Osteocyte (in vitro differentiated cells): ENCODE data around the gene OBI1. TPM values are rescaled to one million over a fixed set of nuclear protein-coding genes. Genes with fewer than 3 reads are reported as not detected.
"Not testable (repeated sequence)": the region's sequence is repeated elsewhere in the genome, so short reads cannot be mapped to it uniquely, and the experiment has no call there.

Source experiments
- DNase-seq: peaks from one replicate; pipeline ENCODE4 v3.0.0; 2021; ENCODE audit warnings: mixed read lengths; ENCODE audit not compliant: unreplicated experiment; ENCODE audit errors: extremely low spot score
- H3K27ac Mint-ChIP-seq: one replicate; pipeline ENCODE4 v1.8.0; 2021; ENCODE audit warnings: mild to moderate bottlenecking, mixed read lengths; ENCODE audit not compliant: unreplicated experiment
- H3K27me3 Mint-ChIP-seq: one replicate; pipeline ENCODE4 v1.8.0; 2021; ENCODE audit warnings: mixed read lengths; ENCODE audit not compliant: unreplicated experiment
- H3K36me3 Mint-ChIP-seq: one replicate; pipeline ENCODE4 v1.8.0; 2021; ENCODE audit warnings: mixed read lengths; ENCODE audit not compliant: unreplicated experiment
- H3K4me1 Mint-ChIP-seq: one replicate; pipeline ENCODE4 v1.8.0; 2021; ENCODE audit warnings: mixed read lengths; ENCODE audit not compliant: unreplicated experiment
- H3K4me3 Mint-ChIP-seq: one replicate; pipeline ENCODE4 v1.8.0; 2021; ENCODE audit warnings: mild to moderate bottlenecking, moderate library complexity, mixed read lengths; ENCODE audit not compliant: unreplicated experiment
- H3K9me3 Mint-ChIP-seq: one replicate; pipeline ENCODE4 v1.8.0; 2021; ENCODE audit warnings: mixed read lengths; ENCODE audit not compliant: unreplicated experiment
- CTCF ChIP-seq: fragments of 200-600 bp; sonication (generic); IDR thresholded peaks from 2 replicates; pipeline ENCODE4 v1.5.0; 2021; ENCODE audit warnings: antibody characterized with exemption, mild to moderate bottlenecking, moderate library complexity
- total RNA-seq: library from RNA; stranded (reverse); gene quantifications from 2 replicates; pipeline ENCODE4 v1.2.1, GENCODE V29; 2021

Gene OBI1
- total RNA-seq, 1 donor from 2014 or later = 10.5 TPM

- no peak overlapping the region for H3K27ac Mint-ChIP-seq
- H3K4me3 Mint-ChIP-seq = no peak overlapping the region
- H3K4me1 Mint-ChIP-seq = no peaks in the 10 kb centered on the region
- H3K9me3 Mint-ChIP-seq = no peaks in the 10 kb centered on the region
- no peak for TF ChIP-seq CTCF
- DNase-seq = no peak
- H3K27me3 Mint-ChIP-seq = no peaks in the 10 kb centered on the region
- H3K36me3 Mint-ChIP-seq = no peaks in the 10 kb centered on the region
Measured at GRCh38 chr13:78649997-78650716, 8.8 kb downstream of the OBI1 start.

- H3K9me3 Mint-ChIP-seq, H3K36me3 Mint-ChIP-seq, H3K27me3 Mint-ChIP-seq, H3K27ac Mint-ChIP-seq, H3K4me1 Mint-ChIP-seq, H3K4me3 Mint-ChIP-seq, DNase-seq: not testable (repeated sequence)
Measured at GRCh38 chr13:78647109-78647678, 11.8 kb downstream of the OBI1 start.

- no peak overlapping the region for H3K4me3 Mint-ChIP-seq
- no peaks in the 10 kb centered on the region for H3K9me3 Mint-ChIP-seq
- no peaks in the 10 kb centered on the region for H3K4me1 Mint-ChIP-seq
- H3K27me3 Mint-ChIP-seq = no peaks in the 10 kb centered on the region
- H3K36me3 Mint-ChIP-seq = peaks cover 27% of the 10 kb centered on the region
- H3K27ac Mint-ChIP-seq = no peak overlapping the region
- DNase-seq = no peak
- no peak for TF ChIP-seq CTCF
Measured at GRCh38 chr13:78638216-78638615, 20.7 kb downstream of the OBI1 start.

GRCh38 chr13:78636495-78636894, 22.5 kb downstream of the OBI1 start:
- TF ChIP-seq CTCF = no peak
- H3K4me1 Mint-ChIP-seq = no peaks in the 10 kb centered on the region
- DNase-seq = no peak
- no peak overlapping the region for H3K4me3 Mint-ChIP-seq
- H3K36me3 Mint-ChIP-seq = peaks cover 41% of the 10 kb centered on the region
- no peak overlapping the region for H3K27ac Mint-ChIP-seq
- H3K9me3 Mint-ChIP-seq = no peaks in the 10 kb centered on the region
- H3K27me3 Mint-ChIP-seq = no peaks in the 10 kb centered on the region

- DNase-seq = no peak
- no peaks in the 10 kb centered on the region for H3K4me1 Mint-ChIP-seq
- no peaks in the 10 kb centered on the region for H3K9me3 Mint-ChIP-seq
- no peak overlapping the region for H3K27ac Mint-ChIP-seq
- no peaks in the 10 kb centered on the region for H3K27me3 Mint-ChIP-seq
- peaks cover 37% of the 10 kb centered on the region for H3K36me3 Mint-ChIP-seq
- TF ChIP-seq CTCF = no peak
- no peak overlapping the region for H3K4me3 Mint-ChIP-seq
Measured at GRCh38 chr13:78632996-78633395, 26.0 kb downstream of the OBI1 start.
